ENCODE data around the gene FHL2. TPM values are rescaled to one million over a fixed set of nuclear protein-coding genes. Genes with fewer than 3 reads are reported as not detected.
A peak's percentile ranks its signal among the peaks of the same experiment; 100 is the strongest.
"Not testable (repeated sequence)": the region's sequence is repeated elsewhere in the genome, so short reads cannot be mapped to it uniquely, and the experiment has no call there.

Gene FHL2
- total RNA-seq, 1 experiment from 2014 or later = 246 TPM

- DNase-seq (ENCODE audit: low read depth) = peak; percentile 58
Measured at GRCh38 chr2:105344704-105345345, 54.0 kb downstream of the FHL2 start.

GRCh38 chr2:105339414-105339813 is 59.4 kb downstream of the FHL2 start:
- DNase-seq (ENCODE audit: low read depth) = no peak

- DNase-seq (ENCODE audit: low read depth) = no peak
Measured at GRCh38 chr2:105338020-105338385, 60.8 kb downstream of the FHL2 start.

- peak; percentile 86 for DNase-seq (ENCODE audit: low read depth)
Measured at GRCh38 chr2:105337122-105338019, 61.5 kb downstream of the FHL2 start, which contains the start of gene C2orf49. Gene C2orf49 (plus strand): TSS chr2:105337540. CDS start chr2:105337588, 48 bp downstream.

- DNase-seq (ENCODE audit: low read depth) = no peak
Measured at GRCh38 chr2:105336786-105337121, 62.1 kb downstream of the FHL2 start.

GRCh38 chr2:105335469-105335868 is 63.4 kb downstream of the FHL2 start:
- no peak for DNase-seq (ENCODE audit: low read depth)

- no peak for DNase-seq (ENCODE audit: low read depth)
Measured at GRCh38 chr2:105334211-105334610, 64.6 kb downstream of the FHL2 start.

GRCh38 chr2:105330681-105331375 is 68.0 kb downstream of the FHL2 start:
- DNase-seq (ENCODE audit: low read depth) = no peak

GRCh38 chr2:105329561-105330495 is 69.0 kb downstream of the FHL2 start, which contains the start of gene TGFBRAP1:
Gene TGFBRAP1 (minus strand): TSS chr2:105329735. CDS start chr2:105308301, 21,434 bp downstream.
- DNase-seq (ENCODE audit: low read depth) = peak; percentile 40

- no peak for DNase-seq (ENCODE audit: low read depth)
Measured at GRCh38 chr2:105329197-105329554, 69.7 kb downstream of the FHL2 start.

- DNase-seq (ENCODE audit: low read depth) = peak; percentile 95
Measured at GRCh38 chr2:105328281-105329196, 70.3 kb downstream of the FHL2 start.

GRCh38 chr2:105327690-105328089 is 71.2 kb downstream of the FHL2 start:
- no peak for DNase-seq (ENCODE audit: low read depth)

- DNase-seq (ENCODE audit: low read depth) = not testable (repeated sequence)
Measured at GRCh38 chr2:105327271-105327670, 71.6 kb downstream of the FHL2 start.

GRCh38 chr2:105325389-105325963 is 73.4 kb downstream of the FHL2 start:
- peak; percentile 94 for DNase-seq (ENCODE audit: low read depth)

- peak; percentile 89 for DNase-seq (ENCODE audit: low read depth)
Measured at GRCh38 chr2:105324732-105325131, 74.1 kb downstream of the FHL2 start.

GRCh38 chr2:105324101-105324500 is 74.8 kb downstream of the FHL2 start:
- DNase-seq (ENCODE audit: low read depth) = no peak

- DNase-seq (ENCODE audit: low read depth) = no peak
Measured at GRCh38 chr2:105323111-105323510, 75.7 kb downstream of the FHL2 start.

GRCh38 chr2:105321875-105322646 is 76.8 kb downstream of the FHL2 start:
- DNase-seq (ENCODE audit: low read depth) = peak; percentile 21

Data from LHCN-M2 (cell line).